CD4-positive, alpha-beta T cell treated with Interleukin-21 for 1 hour (primary cell): Measurements from ENCODE around the gene SLC29A2.

Experiments
- DNase-seq: peaks from one replicate; pipeline ENCODE4 v3.0.0-alpha.2; 2020

The SLC29A2 gene, protein sequence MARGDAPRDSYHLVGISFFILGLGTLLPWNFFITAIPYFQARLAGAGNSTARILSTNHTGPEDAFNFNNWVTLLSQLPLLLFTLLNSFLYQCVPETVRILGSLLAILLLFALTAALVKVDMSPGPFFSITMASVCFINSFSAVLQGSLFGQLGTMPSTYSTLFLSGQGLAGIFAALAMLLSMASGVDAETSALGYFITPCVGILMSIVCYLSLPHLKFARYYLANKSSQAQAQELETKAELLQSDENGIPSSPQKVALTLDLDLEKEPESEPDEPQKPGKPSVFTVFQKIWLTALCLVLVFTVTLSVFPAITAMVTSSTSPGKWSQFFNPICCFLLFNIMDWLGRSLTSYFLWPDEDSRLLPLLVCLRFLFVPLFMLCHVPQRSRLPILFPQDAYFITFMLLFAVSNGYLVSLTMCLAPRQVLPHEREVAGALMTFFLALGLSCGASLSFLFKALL

GRCh38 chr11:66371627-66372415 lies at the start of gene SLC29A2:
SLC29A2 (minus strand) TSS chr11:66371760; CDS start chr11:66371591, 169 bp downstream.
- DNase-seq = peak; percentile 83

GRCh38 chr11:66420671-66421476 lies 49.3 kb upstream of the SLC29A2 start, which contains the start of gene NPAS4:
NPAS4 (plus strand) TSS chr11:66421035; CDS start chr11:66421180, 145 bp downstream.
- no peak for DNase-seq

GRCh38 chr11:66419825-66420224 lies 48.3 kb upstream of the SLC29A2 start:
- DNase-seq = no peak

- no peak for DNase-seq
These were observed 47.4 kb upstream of the SLC29A2 start for GRCh38 chr11:66418986-66419308.

- DNase-seq = peak; percentile 45
These were observed 46.8 kb upstream of the SLC29A2 start for GRCh38 chr11:66418168-66418985.

- no peak for DNase-seq
These were observed 45.4 kb upstream of the SLC29A2 start for GRCh38 chr11:66417000-66417399.

- DNase-seq = no peak
These were observed 43.9 kb upstream of the SLC29A2 start for GRCh38 chr11:66415423-66415822.

DNA sequence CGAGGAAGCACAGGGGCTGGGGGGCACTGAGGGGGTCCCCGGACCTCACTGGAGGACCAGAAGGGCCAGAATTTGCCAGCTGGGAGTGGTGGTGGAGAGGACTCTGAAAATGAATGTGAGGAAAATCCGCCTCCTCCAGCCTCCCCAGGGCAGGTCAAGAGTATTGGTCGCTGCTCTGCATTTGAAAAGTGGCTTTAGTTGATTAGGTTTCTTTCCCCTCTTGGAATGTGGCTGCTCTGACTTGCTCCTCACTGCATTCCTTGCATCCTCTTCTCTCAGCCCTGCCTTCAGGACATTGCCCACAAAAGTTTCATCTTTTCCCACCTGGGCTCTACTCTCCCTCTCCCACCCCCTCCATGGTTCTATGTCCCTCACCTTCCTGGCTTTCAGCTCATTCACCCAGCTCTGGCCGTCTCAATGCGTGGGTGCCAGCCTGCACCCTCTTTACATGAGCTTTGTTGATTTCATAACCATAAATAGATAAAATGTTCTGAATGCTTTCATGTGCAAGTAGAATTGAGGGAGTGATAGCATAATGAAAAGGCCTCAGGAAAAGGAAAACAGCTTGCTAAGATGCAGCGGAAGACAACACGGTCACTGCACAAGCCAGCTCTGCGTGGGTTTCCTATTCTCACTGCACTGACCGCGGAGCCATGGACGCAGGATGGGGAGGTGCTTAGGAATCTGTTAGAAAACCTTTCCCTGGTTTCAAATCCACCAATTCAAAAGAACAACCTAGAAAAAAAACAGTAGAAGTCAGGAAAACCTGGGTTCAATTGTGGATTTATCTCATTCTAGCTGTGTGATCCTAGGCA lies 42.8 kb upstream of the SLC29A2 start:
- no peak for DNase-seq

DNA sequence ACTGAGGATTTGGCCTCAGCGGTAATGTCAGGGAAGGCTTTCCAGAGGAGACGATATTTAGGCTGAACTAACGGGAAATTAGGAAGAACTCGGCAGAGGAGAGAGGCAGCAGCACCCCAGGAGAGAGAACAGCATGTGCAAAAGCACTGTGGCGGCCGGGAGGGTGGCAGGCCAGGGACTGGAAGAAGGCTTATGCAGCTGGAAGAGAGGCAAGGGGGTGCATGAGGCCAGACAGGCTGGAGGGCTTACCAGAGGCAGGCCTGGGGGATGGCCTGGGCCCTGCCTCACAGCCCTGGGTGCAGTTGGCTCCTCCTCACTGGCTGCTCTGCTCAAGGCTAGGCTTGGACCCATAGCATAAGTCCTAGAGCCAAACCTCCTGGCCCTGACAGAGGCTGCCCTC lies 41.6 kb upstream of the SLC29A2 start:
- no peak for DNase-seq

GRCh38 chr11:66412110-66412509 lies 40.5 kb upstream of the SLC29A2 start:
- no peak for DNase-seq

DNA sequence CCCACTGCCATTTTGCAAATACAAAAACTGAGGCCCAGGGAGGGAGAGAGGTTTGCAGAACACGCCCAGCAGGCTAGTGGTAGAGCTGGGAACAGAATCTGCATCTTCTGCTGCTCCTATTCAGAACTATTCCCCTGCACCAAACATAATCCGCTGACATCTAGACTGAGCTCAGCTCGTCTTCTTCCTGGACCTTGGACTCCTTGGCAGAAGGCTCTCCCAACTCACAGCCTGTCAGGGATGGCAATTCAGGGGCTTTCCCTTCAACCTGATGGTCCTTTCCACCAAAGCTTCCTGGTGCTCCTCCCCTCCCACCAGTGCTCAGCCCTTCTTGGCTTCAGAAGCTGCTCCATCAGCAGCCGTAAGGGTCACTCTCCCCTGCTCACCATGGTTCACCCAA lies 39.8 kb upstream of the SLC29A2 start:
- DNase-seq = no peak

- DNase-seq = no peak
These were observed 38.6 kb upstream of the SLC29A2 start for GRCh38 chr11:66410191-66410590.

- DNase-seq = no peak
These were observed 37.7 kb upstream of the SLC29A2 start for GRCh38 chr11:66409226-66409625.

DNA sequence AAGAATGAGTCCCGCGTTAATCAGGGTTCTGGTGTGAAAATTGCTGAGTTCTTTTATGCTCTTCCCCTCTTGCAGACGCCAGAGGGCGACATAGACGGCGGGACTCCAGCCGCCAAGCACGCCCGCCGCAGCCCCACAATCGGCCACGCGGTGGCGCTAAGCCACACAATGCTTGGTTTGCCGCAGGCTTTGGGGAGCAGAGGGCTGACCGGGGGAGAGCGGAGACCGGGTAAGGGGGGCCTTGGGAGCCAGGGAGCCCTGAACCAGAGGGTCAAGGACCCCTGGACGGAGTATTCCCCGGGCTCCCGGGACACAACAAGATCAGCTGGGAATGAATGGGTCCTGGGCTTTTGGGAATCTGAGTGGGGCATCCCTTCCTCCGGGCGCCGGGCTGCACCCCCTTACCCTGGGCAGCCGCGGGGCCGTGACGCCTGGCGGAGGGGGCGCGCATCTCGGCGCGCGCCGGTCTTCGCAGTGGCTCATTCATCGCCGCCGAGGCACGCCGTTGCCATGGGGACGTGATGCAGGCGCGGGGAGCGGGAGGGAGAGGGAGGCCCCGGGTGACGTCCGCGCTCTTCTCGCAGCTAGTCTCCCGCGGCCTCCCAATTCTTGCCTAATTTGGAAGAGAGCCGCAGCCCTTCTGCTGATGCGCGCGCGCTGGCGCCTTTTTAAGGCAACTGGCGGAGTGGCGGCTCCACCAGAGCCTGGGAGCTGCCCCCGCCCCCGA lies 37.1 kb upstream of the SLC29A2 start:
- DNase-seq = peak; percentile 89

- no peak for DNase-seq
These were observed 36.1 kb upstream of the SLC29A2 start for GRCh38 chr11:66407651-66408050.

DNA sequence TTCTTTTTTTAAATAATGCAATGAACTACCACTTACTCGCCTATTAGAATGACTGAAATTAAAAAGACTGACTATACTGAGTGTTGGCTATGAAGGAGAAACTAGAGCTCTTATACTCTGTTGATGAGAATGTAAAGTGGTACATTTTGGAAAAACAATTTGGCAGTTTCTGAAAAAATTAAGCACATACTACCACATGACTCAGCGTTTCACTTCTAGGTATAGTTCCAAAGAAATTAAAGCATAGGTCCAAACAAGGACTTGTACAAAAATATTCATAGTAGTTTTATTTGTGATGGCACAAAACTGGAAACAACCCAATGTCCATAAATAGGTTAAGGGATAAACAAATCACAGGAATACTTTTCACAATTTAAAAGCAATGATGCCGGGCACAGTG lies 22.4 kb upstream of the SLC29A2 start:
- DNase-seq = no peak

- DNase-seq = no peak
These were observed 19.8 kb upstream of the SLC29A2 start for GRCh38 chr11:66391322-66391721.

- DNase-seq = peak; percentile 80
These were observed 17.3 kb upstream of the SLC29A2 start for GRCh38 chr11:66388780-66389386.

DNA sequence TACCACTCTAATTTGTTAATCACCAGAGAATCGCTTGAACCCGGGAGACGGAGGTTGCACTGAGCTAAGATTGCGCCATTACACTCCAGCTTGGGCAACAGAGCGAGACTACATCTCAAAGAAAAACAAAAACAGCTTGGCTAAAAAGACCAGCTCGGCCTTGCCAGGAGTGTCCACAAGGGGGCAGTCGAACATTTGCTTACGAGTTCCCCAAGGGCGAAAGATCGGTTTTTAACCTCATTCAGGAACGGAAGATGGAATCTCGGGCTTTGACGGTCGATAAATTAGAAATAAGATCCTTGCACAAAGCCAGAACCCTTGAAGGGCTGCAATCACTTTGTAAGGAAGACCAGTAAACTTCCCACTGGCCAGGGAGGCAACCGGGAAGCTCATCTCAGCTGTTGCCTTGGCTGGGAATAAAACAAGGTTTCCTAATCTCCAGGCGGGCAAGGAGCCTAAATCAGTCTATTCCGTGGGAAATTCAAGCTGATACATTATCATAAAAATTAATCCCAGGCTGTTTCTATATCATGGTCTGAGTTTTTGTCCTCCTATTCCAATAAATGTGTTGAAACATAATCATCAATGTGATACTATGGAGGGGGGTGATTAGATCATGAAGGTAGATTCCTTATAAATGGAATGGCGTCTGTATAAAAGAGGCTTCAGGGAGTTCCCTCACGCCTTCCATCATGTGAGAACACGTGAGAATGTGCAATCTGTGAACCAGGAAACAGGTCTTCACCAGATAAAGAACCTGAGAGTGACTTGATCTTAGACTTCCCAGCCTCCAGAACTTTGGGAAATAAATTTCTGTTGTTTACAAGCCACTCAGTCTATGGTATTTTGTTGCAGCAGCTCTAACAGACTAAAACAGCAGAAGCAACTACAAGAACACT lies 14.9 kb upstream of the SLC29A2 start:
- peak; percentile 82 for DNase-seq
